GM18907 (cell line): ENCODE measurements around the gene RHOBTB3.
"Not testable (repeated sequence)": the region's sequence is repeated elsewhere in the genome, so short reads cannot be mapped to it uniquely, and the experiment has no call there.

Source experiments
- ATAC-seq: cut with Tn5 transposase; IDR thresholded peaks from one replicate; pipeline ENCODE4 v1.9.1; 2021; ENCODE audit warnings: mild to moderate bottlenecking, moderate library complexity; ENCODE audit not compliant: unreplicated experiment

RHOBTB3 gene

GRCh38 chr5:95730730-95731570 lies at the start of gene RHOBTB3:
Gene RHOBTB3 (plus strand): TSS chr5:95731336. CDS start chr5:95731683, 347 bp downstream.
- peak; percentile 49 for ATAC-seq

GRCh38 chr5:95682891-95683290 lies 48.2 kb upstream of the RHOBTB3 start, which contains the start of gene SPATA9:
Gene SPATA9 (minus strand): TSS chr5:95682991. CDS start chr5:95682854, 137 bp downstream.
- no peak for ATAC-seq

- no peak for ATAC-seq
Measured at GRCh38 chr5:95684361-95684760, 46.8 kb upstream of the RHOBTB3 start.

- ATAC-seq = no peak
Measured at GRCh38 chr5:95686651-95687050, 44.5 kb upstream of the RHOBTB3 start.

- ATAC-seq = no peak
Measured at GRCh38 chr5:95689680-95690079, 41.5 kb upstream of the RHOBTB3 start.

GRCh38 chr5:95690333-95690732 lies 40.8 kb upstream of the RHOBTB3 start:
- no peak for ATAC-seq

- ATAC-seq = no peak
Measured at GRCh38 chr5:95697781-95698681, 33.1 kb upstream of the RHOBTB3 start.

- no peak for ATAC-seq
Measured at GRCh38 chr5:95699337-95699736, 31.8 kb upstream of the RHOBTB3 start.

DNA sequence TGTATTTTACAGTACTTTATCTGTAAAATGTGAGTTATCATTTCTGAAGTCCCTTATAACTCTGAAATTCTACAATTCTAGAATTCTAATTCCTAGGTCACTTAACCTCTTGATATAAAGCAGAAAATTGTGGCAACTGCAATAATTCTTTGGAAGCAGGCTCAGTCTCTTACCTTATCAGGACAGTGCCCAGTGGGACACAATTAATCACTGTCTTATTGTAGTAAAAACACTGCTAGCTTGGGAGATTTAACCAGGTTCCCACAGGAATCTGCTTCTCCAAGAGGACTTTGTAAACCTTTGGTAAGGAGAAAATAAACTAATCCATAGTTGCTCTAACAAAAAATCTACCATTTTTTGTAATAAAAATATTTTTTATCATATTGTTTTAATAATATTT lies 30.1 kb upstream of the RHOBTB3 start:
- no peak for ATAC-seq

DNA sequence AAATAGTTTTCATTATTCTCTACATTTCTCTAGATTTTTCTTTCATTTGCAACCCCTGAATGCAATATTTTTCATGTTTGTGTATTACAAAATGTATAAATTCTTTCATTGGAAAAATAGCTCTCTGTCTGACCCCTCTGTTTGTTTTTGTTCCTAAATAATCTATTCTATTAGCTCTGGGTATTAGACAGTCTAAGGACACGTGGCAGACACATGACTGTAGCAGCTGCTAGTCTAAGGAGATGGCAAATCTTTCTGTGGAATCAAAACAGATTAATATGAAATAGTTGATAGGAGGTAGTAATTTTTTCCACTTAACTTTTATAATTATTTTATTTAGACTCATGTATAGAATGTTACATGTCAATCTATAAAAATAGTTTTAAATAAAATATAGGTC lies 27.0 kb upstream of the RHOBTB3 start:
- ATAC-seq = no peak

DNA sequence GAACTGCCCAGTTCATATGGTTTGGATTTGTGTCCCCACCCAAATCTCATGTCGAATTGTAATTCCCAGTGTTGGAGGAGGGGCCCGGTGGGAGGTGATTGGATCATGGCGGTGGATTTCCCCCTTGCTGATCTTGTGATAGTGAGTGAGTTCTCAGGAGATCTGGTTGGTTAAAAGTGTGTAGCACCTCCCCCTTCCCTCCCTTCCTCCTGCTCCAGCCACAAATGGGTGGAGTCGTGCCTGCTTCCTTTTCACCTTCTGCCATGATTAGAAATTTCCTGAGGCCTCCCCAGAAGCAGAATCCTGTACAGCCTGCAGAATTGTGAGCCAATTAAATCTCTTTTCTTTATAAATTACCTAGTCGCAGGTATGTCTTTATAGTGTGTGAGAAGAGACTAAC lies 24.9 kb upstream of the RHOBTB3 start:
- not testable (repeated sequence) for ATAC-seq

DNA sequence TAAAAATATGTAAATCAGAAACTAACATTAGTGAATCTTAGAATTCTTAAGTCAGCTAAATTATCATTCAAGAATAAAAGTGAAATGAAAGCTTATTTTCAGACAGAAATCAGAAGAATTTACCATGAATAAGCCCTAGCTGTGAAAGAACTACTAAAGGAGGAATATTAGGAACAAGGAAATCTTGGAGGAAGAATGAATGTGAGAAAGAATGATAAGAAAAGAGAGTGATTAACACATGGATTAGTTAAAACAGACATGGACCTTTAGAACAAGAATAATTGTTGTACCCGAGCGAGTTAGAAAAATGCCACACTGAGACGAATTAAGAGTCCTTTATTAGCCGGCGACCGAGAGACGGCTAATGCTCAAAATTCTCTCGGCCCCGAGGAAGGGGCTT lies 24.1 kb upstream of the RHOBTB3 start:
- ATAC-seq = no peak

DNA sequence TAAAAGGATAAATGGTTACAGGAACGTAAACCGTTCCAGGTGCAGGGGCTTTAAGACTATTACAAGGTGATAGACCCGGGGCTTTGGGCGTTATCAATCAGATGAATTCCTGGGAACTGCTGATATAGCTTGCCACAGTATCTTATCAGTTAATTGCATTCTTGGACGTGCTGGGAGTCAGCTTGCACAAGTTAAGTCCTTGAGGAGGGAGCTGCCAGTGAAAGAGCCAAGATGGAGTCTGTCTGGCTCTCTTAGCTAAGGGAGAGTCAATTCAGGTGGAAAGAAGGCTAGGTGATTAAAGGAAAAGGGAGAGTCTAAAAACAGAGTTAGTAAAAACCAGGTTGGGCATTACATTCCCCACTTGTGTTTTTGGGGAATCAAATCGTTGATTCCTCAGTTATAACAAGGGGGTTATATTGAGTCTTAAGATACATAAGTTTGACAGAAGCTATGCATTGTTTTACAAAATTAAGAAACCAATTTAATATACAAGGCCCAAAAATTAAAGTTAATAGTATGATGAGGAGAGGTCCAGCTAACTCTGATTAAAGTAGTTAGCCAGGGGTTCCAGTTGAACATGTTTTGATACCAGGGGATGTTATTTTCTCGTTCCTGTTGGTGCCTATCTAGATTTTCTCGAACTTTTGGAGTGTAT lies 23.5 kb upstream of the RHOBTB3 start:
- not testable (repeated sequence) for ATAC-seq

DNA sequence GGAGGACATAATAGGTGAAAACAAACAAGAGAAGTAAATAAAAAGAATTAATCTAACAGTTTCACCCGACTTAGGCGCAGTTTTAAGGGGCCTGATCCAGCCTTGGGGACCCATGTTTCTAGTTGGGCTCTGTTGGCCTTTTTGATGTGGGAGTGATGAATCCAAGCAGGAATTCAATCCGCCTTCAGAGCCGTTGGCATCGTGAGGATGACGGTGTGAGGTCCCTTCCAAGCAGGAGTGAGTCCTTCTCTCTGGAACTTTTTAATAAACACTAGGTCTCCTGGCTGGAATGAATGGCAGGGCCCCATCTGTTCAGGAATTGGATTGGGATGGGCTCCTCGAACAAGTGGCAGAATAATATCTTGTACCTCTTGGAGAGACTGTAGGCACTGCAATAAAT lies 22.3 kb upstream of the RHOBTB3 start:
- ATAC-seq = no peak

- no peak for ATAC-seq
Measured at GRCh38 chr5:95709967-95710650, 21.0 kb upstream of the RHOBTB3 start.

- ATAC-seq = not testable (repeated sequence)
Measured at GRCh38 chr5:95710651-95711500, 20.3 kb upstream of the RHOBTB3 start.

DNA sequence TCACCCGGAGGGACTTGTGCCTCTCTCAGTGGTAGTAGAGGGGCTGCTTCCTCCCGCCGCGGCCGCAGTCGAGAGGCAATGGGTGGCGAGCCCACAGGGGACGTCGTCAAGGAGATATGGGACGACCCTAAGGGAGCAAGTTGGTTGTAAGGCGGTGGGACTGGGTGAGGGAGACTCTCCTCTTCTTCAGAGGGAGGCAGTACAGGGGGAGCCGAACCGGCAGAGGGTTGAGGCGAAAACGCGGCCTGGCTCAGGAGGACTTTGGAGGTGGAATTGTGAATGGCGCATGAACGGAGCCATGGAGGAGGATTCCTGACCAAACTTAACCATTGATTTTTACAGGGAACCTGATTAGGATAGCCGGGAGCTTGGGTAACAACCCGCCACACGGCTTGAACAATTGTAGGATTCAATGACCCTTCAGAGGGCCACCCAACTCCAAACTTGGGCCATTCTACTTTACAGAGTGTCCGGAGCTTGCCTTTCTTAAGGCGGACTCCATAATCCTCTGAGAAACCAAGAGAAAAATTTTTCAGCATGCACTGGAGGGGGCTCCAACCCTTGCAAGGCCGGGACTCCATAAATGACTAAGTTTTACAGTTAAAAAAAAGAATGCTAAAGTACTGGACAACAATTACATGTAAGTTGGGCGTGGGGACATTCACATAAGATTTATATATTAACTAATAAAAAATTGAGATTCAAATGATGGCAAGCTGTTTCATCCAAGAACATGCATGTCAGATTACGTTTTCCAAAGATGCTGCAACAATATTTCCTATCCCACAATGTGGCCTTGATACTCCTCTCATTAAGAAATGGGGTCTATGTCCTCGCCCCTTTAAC lies 19.4 kb upstream of the RHOBTB3 start:
- ATAC-seq = no peak

DNA sequence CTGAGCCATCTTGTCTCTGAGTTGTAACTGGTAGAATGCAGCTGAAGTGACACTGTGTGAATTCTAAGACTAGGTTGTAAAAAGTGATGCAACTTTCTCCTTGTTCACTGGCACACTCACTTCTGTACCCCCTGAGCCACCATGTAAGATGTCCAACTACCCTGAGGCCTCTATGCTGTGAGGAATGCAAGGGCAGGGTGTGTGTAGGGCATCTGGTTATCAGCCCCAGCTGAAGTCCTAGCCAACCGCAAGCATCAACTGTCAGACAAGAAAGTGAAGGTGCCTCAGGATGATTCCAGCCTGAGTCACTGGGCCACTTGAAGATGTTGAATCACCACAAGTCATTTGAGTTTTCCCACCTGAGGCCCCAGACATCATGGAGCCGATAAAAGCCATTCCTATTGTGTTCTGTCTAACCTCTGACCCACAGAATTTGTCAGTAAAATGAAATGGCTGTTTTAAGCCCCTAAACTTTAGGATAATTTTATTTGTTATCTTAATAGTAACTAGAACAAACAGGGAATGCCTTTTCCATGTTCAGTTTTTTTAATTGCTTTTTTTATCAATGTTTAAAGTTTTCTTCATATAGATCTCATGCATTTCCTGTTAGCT lies 18.7 kb upstream of the RHOBTB3 start:
- ATAC-seq = no peak
